ENCODE data around the gene CDKN2D. TPM values are rescaled to one million over a fixed set of nuclear protein-coding genes. Genes with fewer than 3 reads are reported as not detected.
A peak's percentile ranks its signal among the peaks of the same experiment; 100 is the strongest.

The CDKN2D gene
- total and polyA plus RNA-seq, 10 of the 15 experiments (the other 5 are each of a cell fraction or from before 2014, with no cell fraction given) = 0.53 to 17.2 (median 6.7) TPM

DNA sequence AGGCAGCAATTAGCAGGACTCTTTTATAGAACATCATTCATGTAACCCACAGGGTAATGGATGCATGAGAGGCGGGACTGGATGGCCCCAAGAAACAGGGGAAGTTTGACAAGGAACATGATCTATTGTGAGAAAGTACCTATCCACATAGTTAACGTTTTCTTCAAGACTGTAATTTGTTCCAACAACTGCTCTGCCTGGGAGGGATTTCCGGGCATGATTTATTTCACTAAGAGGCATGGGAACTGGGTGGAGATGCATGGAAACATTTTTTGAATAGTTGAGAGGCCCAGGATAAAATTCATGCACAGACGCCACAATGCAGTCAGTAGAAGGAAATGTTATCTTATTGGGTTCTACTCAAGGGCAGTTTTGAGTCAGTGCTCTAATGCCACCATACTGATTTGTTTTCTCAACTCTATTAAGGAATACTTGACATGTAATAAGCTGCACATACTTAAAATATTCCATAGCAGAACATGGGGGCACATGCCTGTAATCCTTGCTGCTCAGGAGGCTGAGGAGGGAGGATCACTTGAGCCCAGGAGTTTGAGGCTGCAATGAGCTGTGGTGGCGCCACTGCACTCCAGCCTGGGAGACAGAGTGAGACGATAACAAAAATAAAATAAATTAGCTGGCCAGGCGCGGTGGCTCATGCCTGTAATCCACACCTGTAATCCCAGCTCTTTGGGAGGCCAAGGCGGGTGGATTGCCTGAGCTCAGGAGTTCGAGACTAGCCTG is 35.0 kb downstream of the CDKN2D start:
- WGBS (ENCODE audit: insufficient coverage, insufficient replicate concordance, low lambda C conversion rate, missing lambda C conversion rate) = 39% methylated on average over 10 of the region's 10 CpGs
- no TSS peak for BruUV-seq (replicated peaks)
- Histone ChIP-seq H3K4me3 (no peak overlapping the region), H4K20me1 (ENCODE audit: control insufficient read depth, insufficient read depth) (no peaks in the 10 kb centered on the region), H3K4me2 (ENCODE audit: control insufficient read depth, insufficient read depth) (no peak overlapping the region), H3K79me2 (ENCODE audit: control insufficient read depth, insufficient read depth, low read length) (no peaks in the 10 kb centered on the region), H3K27me3 (replicated peaks in 1 of 2; ENCODE audit: control insufficient read depth in 2 of 2, insufficient read depth in 2 of 2, low read length in 1 of 2) (no peaks in the 10 kb centered on the region), H2AFZ (ENCODE audit: control insufficient read depth, low read depth, low read length) (no peak overlapping the region), H3K4me1 (ENCODE audit: control insufficient read depth, insufficient read depth, low read length) (no peaks in the 10 kb centered on the region), H3K9me3 (replicated peaks; ENCODE audit: control insufficient read depth, insufficient read depth, low read length) (peaks cover 2% of the 10 kb centered on the region; the same call in 1 of the 3 replicates), H3K9ac (ENCODE audit: control insufficient read depth, insufficient read depth, low read length) (no peak overlapping the region), H3K36me3 (ENCODE audit: control insufficient read depth in 2 of 2, insufficient read depth in 2 of 2, low read length in 1 of 2) (no peaks in the 10 kb centered on the region), H3K27ac (ENCODE audit: control insufficient read depth, insufficient read depth) (no peak overlapping the region)
- CTCF ChIA-PET = interaction anchor here (1.0 to 2.6 kb wide), 3 partner anchors 24 to 110 kb away, joined by 3 to 8 read pairs (median 5); no protein-coding TSS in a partner anchor
- DNase-seq (ENCODE audit: low read depth, low spot score) (no peak), FAIRE-seq (no peak), ATAC-seq (peak; percentile 29; the same call in 1 of the 3 replicates)
- intact Hi-C loops (cut with micrococcal nuclease; ENCODE audit: unreplicated experiment) = no loop called here
- in situ Hi-C loops (cut with MboI) = no loop called here
- TF ChIP-seq TBL1XR1 (IDR thresholded peaks at IDR 0.05; ENCODE audit: low read depth, low read length) = no peak
- TF ChIP-seq E2F8 (IDR thresholded peaks at IDR 0.05; ENCODE audit: low read depth, partially characterized antibody) = no peak
- TF ChIP-seq TCF7 (IDR thresholded peaks at IDR 0.05; ENCODE audit: borderline replicate concordance) = no peak
- no peak for TF ChIP-seq FOS (IDR thresholded peaks at IDR 0.05; ENCODE audit: borderline replicate concordance, extremely low read depth, insufficient read length)
- POLR2A ChIA-PET = interaction anchor here (0.6 to 1.1 kb wide), 3 partner anchors 9 to 22 kb away, joined by 3 to 9 read pairs (median 4); no protein-coding TSS in a partner anchor
- RAD21 ChIA-PET (ENCODE audit: unreplicated experiment) = no interaction called here
- SMC1A ChIA-PET (ENCODE audit: uncharacterized antibody, unreplicated experiment) = interaction anchor here (1.0 kb wide), 1 partner anchor 35 kb away, joined by 3 read pairs; no protein-coding TSS in a partner anchor

Measured in GM12878 (cell line).